Stimulated activated CD8-positive, alpha-beta memory T cell treated with anti-CD3 and anti-CD28 coated beads, Interleukin-4, amount 100 ng/mL, for 4 hours (primary cell): ENCODE results near the gene RETN.
A peak's percentile ranks its signal among the peaks of the same experiment; 100 is the strongest.

Experiments
- DNase-seq, 2 donors: peaks; one replicate each; pipeline ENCODE4 v3.0.0-alpha.2; 2020; ENCODE audit warnings: low read depth in 2 of 2, low spot score in 1 of 2

The RETN gene

DNA sequence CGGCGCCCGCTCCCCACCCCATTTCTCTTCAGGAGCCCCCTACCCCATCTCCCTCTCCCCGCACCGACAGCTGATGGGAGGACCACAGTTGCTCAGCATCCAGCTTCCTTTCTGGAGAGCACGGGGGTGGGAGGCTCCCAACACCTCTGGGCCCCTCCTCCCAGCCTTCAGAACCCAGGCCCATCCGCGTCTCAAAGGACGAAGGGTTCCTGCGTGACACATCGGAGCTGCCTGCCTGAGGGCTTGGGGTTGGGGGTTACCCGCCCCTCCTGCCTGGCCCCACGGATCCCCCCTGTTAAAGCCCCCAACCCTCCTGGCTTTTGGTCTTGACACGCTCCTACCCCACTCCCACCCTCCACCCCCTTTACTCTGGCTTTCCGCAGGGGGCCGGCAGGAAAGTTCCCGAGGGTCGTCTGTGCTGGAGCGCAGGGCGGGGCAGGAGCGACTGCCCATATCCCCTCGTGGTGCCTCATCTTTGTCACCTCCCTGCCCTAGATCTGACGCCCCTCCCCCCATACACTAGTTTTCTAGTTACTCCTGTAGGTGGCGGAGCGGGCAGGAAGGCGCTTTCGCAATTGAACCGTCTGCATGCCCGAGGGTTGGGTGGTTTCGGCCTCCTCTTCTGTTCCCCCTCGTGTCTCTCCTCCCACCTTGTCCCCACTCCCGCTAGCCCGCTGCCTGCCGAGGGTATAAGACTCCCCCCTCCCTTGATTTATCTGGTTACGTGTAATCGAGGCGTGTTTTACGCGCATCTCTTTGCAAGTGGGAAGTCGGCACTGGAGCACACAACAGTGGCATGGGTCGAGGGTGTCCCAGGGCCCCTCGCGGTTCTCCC is 12.7 kb downstream of the RETN start:
- DNase-seq: peak; percentile 66 to 71

DNA sequence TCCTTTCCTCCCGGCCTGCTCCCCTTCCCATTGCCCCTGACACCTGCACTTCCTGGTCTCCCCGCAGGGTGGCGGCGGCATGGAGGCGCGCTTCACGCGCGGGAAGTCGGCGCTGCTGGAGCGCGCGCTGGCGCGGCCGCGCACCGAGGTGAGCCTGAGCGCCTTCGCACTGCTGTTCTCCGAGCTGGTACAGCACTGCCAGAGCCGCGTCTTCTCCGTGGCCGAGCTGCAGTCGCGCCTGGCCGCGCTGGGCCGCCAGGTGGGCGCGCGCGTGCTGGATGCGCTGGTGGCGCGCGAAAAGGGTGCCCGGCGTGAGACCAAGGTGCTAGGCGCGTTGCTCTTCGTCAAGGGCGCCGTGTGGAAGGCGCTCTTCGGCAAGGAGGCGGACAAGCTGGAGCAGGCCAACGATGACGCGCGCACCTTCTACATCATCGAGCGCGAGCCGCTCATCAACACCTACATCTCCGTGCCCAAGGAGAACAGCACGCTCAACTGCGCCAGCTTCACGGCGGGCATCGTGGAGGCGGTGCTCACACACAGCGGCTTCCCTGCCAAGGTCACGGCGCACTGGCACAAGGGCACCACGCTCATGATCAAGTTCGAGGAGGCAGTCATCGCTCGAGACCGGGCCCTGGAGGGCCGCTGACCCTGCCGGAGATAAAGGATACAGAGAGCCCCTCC is 13.5 kb downstream of the RETN start:
- no peak for DNase-seq

DNA sequence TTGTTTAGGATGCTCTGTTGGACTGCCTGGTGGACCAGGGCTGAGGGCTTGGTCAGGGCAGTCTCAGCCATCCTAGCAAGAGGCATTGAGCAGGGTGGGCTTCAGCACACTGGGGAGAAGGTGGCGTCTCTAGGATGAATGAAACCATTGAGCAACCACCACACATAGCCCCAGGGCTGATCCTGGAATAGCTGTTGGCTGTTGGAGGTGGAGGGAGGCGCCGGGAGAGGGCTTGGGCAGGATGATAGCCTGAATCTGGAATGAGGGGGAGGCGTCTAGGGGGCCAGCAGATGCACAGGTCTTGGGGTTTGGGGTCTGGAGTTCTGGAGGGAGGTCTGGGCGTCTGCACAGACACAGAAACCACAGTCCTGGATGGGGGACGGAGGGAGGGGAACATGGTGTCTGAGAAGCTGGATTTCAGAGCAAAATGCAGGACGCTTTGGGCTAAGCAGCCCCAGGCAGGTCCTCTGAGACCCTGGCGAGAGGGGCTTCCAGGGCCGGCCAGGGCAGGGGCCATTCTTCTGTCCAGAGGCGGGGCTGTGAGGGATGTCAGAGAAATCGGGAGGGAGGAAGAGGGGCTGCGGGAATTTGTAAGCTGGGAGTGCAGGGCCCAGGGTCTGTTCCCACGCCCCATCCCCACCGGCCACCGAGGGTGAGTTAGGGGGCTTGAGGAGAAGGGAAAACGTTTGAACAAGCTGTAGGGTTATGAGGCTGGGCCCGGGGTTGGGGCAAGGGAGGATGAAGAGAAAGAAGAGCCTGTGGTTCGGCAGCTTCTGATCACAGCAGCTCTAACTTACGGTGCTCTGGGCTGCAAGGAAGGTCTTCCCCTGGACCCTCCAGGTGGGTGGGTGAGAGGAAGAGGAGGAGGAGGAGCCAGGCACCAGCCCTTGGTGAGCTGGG is 16.9 kb downstream of the RETN start:
- no peak for DNase-seq

DNA sequence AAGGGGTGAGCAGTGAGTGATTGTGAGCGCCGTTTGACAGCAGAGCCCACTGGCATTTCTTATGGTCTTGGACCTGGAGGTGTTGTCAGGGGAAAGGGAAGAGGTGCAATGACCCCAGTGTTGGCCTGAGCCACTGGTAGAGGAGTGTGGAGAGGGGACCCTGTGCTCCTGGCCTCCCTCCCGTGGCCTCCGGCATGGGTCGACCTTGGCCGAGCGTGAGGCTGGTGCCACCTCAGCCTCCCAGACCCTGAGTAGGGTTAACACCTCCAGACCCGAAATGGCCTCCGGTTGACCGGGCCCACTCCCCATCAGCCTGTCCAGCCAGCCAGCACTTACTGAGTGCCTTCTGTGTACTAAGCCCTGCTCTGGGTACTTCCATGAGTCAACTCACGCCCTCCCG is 18.3 kb downstream of the RETN start:
- no peak for DNase-seq

DNA sequence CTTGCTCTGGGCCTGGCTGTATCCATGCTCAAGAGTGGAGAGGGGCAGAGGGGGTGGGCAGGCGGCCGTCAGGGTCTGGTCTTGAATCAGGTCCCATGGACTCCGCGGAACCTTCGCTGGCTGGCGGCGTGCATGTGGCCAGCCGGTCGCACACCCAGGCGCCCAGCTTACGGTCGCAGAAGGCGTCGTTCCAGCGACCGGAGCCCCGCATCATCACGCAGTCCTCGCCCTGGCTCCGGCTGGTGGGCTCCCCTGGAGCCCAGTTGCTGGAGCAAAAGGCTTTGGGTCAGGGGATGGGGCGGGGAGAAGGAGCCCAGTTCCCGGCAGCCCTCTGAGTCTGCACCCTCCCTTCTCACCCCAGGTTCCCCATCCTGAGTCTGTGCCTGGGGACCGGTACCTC is 20.3 kb downstream of the RETN start:
- DNase-seq: no peak

DNA sequence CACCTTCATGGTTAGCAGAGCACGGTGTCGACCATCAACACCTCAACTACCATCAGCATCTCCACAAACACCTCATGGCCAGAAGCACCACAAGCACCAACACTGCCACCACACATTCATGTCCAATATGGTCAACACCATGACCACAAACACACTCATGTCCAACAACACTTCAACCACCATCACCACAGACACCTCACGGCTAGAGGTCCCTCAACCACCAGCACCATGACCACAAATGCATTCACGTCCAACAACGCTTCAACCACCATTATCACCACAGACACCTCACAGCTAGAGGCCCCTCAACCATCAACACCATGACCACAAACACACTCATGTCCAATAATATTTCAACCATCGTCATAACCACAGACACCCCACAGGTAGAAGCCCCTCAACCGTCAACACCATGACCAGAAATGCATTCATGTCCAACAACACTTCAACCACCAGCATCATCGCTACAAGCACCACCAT is 22.0 kb downstream of the RETN start:
- no peak for DNase-seq

DNA sequence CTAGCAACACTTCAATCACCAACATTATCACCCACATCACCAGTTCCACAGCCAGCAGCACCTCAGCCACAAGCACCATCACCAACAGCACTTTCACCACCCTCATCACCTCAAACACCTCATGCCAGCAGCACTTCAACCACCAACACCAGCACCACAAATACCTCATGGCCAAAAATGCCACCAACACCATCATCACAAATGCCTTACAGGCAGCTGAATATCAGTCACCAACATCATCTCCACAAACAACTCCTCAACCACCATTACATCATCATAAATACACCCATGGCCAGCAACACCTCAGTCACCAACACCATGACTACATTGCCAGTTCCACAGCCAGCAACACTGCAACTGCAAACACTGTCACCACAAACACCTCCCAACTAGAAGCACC is 22.6 kb downstream of the RETN start:
- DNase-seq: no peak

DNA sequence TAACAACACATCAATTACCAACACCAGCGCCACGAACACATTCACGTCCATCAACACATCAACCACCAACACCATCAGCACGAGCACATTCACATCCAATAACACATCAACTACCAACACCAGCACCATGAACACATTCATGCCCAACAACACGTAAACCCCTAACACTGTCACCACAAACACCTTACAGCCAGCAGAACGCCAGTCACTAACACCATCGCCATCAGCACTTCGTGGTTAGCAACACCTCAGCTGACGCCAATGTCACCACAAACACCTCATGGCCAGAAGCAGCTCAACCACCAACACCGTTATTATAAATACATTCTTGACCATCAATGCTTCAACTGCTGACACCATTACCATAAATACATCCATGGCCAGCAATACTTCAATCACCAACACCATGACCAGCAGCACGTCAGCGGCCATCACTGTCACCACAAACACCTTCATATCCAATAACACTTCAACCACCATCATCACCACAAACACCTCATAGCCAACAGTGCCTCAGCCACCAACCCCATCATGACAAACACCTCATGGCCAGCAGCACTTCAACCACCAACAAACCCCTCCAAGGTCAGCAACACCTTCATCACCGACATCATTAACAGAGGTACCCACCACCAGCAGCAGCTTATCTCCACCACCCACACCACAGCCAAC is 23.7 kb downstream of the RETN start:
- no peak for DNase-seq

DNA sequence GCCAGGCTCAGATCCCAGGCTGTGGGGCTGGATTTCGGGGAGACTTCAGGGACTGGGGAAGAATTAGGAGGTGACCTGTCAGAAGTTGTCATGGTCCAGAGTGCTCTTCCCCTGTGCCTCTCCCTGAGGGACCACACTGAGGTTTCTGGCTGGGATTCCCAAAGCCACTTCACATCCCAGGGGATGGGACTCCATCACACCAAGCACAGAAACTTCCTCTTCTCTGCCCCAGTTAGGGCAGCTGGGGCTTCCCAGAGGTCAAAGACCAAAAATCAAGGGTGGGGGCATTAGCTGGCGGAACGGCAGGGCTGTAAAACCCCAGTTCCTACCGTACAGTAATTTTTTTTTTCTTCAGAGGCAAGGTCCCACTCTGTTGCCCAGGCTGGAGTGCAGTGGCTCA is 25.6 kb downstream of the RETN start:
- DNase-seq: no peak

DNA sequence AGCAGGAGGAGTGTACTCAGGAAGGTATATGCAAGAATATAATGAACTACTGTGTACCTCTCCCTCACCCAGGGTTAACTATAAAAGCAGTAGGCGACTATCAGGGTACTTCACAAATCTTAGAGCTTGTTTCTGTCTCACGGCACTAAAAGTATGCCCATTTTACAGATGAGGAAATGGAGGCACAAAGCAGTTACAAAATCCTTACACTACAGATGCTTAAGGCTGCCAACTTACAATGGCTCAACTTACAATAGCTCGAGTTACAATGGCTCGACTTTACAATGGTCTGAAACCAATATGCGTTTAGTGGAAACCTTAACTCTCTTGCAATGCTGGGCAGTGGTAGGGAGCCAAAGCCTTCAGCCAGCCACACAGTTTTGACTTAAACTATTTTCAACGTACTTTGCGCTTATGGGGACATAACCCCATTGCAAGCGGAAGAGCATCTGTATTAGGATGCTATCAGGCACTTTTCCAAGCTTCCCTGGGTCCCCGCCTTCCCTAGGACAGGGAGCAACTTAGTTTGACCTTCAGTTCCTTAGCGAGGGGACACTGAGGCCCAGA is 29.0 kb downstream of the RETN start:
- no peak for DNase-seq

DNA sequence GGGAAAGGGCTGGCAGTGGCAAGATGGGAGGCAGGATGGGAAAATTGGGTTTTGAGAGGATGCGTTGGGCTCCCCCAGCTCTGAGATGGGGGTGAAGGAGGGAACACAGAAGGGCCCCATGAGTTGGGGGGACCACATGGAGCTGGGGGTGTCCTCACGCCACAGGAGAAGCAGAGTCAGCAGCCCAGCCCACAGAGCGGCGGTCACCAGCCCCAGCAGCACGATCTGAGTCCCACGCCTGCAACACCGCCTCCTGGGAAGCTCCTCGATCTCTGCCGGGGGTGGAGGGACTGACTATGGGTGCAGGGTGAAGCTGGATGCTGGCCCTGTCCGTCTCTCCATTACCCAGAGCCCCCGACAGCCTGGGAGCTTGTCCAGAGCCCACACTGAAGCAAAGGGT is 29.7 kb downstream of the RETN start:
- no peak for DNase-seq

DNA sequence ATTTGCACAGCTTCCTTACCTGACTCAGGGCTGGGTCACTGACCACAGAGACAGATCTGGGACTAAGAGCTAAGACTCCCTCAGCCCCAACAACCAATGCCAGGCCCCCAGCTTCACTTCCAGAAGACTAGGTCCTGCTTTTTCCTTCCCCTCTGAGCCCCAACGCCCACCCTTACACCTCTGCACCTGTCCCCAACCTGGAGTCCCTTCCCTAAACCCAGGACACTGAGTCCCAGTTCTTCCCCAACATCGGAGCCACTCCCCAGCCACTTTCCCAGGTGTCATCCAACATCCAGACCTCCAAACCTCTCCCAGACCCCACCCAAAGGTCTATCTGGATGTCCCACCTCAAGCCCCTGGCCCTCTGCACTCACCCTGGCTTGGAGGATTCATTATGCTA is 30.2 kb downstream of the RETN start:
- DNase-seq: no peak

DNA sequence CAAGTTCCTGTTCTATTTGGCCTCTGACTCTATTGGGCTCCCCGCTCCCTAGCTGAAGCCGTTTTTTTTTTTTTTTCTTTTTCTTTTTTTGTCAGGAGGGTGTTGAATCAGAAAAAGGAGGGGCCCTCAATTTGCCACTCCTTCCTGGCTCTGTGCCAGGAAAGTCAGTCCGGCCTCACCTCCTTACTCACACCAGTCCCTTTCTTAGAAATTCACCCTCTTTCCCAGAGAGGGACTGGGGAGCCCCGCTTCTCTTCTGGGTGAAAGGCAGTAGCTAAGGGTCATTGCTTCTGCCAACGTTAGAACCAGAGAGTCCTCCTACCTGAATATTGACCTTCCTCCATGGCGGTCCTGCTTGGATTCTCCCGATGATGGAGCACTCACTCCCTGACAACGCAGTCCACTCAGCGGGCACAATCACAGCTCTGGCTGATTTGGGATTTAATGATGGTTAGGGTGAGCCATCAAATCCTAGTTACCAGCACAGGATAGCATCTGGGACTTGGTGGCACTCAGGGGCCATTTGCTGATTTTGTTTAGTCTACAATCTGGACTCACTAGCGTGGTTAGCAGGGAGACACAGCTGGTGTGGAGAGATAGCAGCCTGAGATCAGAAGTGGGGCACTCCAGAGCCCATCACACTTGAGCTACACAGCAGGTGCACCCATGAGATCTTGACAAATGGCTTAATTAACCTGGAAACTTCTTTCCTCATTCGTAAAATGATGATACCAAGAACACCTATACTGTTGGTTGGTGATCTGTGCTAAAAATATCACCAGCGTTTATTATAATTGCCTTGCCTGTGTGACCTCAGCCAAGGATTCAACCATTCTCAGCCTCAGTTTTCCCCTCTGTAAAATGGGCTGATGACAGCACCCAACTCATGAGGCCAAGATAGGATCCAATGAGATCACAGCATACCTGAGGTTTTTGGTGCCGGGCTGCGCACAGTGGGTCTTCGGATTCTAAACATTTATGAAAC is 30.9 kb downstream of the RETN start:
- DNase-seq: no peak

DNA sequence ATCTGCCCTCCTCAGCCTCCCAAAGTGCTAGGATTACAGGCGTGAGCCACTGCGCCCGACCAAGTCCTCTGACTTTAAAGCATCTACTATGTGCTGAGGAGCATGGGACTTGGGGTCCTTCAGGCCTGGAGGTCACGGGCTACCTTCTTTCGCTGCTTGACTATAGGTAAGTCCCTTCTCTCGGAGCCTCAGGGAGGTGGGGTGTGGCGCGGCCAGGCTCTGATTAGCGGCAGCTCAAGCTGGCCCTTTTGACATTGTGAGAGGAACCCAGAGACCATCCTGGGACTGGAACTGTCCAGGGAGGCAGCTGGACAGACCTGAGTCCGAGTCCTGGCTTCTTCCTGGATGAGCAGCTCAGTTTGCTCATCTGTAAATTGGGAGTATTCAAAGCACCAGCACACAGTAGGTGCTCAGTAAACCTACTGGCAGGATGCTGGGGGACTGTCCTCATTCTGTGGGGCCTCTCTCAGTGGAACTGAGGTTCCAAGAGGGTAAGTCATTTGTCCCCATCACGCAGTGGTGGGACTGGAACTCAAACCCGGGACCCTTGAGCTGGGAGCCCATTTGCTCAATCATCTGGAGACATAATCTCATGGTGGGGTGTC is 32.3 kb downstream of the RETN start:
- no peak for DNase-seq

DNA sequence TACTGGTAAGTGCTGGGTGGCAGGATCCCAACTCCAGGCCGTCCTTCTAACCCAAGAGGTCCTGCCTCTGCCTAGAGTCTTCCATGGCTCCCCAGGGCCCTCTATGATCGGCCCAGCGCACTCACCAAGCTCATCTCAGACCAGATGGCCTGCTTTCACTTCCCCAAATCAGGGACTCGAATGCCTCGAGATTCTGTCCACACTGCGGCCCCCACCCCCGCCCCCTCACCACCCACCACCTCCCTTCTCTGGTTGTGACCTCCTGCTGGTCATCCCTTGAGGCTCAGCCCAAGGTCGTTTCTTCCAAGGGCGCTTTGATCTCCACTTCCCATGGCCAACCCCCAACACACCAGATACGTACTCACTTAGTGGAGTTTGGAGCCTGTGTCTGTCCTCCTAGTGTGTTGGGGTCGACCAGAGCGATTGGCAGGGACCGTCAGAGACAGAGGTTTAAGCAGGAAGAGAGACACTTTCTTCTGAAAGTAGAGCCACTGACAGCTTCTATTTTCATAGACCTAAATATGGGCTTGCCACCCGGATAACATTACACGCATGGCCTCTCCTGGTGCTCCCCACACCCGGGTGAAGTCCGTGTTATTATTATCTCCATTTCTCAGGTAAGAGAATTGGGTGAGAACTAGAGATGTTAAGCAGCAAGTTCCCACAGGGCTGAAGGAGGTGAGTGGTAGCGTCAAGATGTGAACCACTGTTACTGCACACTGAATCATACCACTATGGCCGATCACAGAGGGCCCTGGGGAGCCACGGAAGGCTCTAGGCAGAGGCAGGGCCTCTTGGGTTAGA is 33.0 kb downstream of the RETN start, which contains the start of gene FCER2:
Gene FCER2 (minus strand): TSS at position 478 of the 804 bp plus-strand sequence. CDS start 2,371 bp downstream, outside the sequence.
- no peak for DNase-seq

DNA sequence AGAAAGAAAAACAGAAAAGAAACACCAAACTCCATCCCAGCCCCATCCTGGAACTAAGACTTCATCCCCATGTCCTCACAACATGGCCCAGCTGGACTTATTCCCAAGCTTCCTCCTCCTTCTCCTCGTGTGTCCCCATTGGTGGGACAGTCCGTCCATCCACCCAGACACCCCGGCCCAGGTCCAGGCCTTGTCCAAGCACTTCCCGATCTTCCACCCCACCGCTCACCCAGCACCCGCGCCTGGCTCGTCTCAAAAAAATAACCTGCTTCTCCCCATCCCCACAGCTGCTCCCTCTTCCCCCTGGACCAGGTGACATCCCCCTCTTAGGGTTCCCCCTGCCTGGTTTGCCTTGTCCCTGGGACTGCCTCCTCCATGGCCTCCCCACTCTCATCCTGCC is 34.5 kb downstream of the RETN start:
- DNase-seq: no peak

DNA sequence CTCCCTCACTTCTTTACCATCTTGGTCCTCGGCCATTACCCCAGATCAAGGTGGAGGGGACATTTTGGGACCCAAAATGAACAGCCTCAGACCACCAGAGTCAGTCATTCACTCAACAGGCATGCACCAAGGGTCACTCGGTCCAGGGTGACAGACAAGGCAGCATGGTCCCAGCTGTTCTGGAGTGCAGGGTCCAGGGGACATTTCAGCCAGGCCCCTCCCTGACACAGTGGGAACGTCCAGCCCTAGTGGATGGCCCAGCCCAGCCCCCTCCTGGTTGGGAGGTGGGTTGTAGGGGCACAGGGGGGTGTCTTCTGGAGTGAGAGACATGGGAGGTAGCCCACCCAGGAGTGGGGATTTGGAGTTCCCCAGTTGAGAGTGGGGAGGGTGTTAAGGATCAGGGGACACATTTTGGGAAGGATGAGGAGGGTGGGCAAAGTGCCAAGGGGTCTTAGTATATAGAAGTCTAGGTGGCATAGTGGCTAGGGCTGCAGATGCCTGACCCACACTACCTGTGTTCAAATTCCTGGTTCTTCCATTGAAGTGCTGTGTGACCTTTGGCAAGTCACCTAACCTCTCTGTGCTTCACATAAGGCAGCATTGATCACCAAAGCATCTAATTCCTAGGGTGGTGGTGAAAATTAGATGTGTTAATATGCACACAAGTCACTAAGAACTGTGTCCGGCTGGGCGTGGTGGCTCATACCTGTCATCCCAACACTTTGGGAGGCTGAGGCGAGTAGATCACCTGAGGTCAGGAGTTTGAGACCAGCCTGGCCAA is 35.6 kb downstream of the RETN start:
- no peak for DNase-seq
